ENCODE measurements around the gene SLC35G6.
A peak's percentile ranks its signal among the peaks of the same experiment; 100 is the strongest.

GRCh38 chr17:7477392-7478275 is 3.6 kb upstream of the SLC35G6 start:
- TF ChIP-seq, protein P1, sequence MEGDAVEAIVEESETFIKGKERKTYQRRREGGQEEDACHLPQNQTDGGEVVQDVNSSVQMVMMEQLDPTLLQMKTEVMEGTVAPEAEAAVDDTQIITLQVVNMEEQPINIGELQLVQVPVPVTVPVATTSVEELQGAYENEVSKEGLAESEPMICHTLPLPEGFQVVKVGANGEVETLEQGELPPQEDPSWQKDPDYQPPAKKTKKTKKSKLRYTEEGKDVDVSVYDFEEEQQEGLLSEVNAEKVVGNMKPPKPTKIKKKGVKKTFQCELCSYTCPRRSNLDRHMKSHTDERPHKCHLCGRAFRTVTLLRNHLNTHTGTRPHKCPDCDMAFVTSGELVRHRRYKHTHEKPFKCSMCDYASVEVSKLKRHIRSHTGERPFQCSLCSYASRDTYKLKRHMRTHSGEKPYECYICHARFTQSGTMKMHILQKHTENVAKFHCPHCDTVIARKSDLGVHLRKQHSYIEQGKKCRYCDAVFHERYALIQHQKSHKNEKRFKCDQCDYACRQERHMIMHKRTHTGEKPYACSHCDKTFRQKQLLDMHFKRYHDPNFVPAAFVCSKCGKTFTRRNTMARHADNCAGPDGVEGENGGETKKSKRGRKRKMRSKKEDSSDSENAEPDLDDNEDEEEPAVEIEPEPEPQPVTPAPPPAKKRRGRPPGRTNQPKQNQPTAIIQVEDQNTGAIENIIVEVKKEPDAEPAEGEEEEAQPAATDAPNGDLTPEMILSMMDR (IDR thresholded peaks at IDR 0.05): peak in 1 of 3 donors; percentile 4
- TF ChIP-seq EP300 (IDR thresholded peaks at IDR 0.05): no peak

Data from ovary (tissue), 3 donors.